COLO668 (cell line): ENCODE measurements around the gene RSPH10B.
"Not testable (repeated sequence)": the region's sequence is repeated elsewhere in the genome, so short reads cannot be mapped to it uniquely, and the experiment has no call there.

Experiments used
- DNase-seq: peaks from one replicate; lab custom pipeline; 2025; ENCODE audit not compliant: unreplicated experiment; lab: John Stamatoyannopoulos, UW

RSPH10B gene

GRCh38 chr7:5970347-5970911 is at the start of gene RSPH10B:
Gene RSPH10B, minus strand, starts transcription at chr7:5970689. Its CDS starts 3,573 bp downstream, at chr7:5967116.
- DNase-seq = not testable (repeated sequence)

- no peak for DNase-seq
Observed at GRCh38 chr7:6016653-6016966, 46.1 kb upstream of the RSPH10B start.

GRCh38 chr7:6015917-6016652 is 45.6 kb upstream of the RSPH10B start:
- DNase-seq = no peak

- no peak for DNase-seq
Observed at GRCh38 chr7:6012355-6013104, 42.0 kb upstream of the RSPH10B start.

DNA sequence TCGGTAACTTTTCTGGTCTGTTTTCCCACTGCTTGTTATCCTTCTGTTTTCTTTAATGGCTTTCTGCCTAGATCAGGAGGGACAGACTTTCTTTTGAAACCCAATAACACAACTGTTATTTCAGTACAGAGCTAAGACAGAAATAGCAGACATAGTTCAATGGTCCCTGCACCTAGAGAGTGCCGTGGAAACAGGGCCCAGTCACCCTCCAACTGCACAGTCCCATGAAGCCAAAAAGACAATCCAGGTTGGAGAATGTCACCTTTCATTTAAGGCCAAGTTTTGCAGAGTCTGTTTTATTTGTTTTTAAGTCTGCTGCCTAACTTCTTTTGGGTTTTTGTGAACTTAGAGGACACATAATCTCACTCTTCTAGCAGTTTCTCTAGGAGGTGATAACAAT is 41.1 kb upstream of the RSPH10B start:
- no peak for DNase-seq

GRCh38 chr7:6010370-6010769 is 39.9 kb upstream of the RSPH10B start:
- not testable (repeated sequence) for DNase-seq

- peak; percentile 99 for DNase-seq
Observed at GRCh38 chr7:6008668-6009611, 38.5 kb upstream of the RSPH10B start, which contains the start of the genes AIMP2 and PMS2. Gene AIMP2, plus strand, starts transcription at chr7:6009272. Its CDS starts 92 bp downstream, at chr7:6009364. Gene PMS2, minus strand, starts transcription at chr7:6009049. Its CDS starts 30 bp downstream, at chr7:6009019.

GRCh38 chr7:6007835-6008590 is 37.5 kb upstream of the RSPH10B start:
- not testable (repeated sequence) for DNase-seq

DNA sequence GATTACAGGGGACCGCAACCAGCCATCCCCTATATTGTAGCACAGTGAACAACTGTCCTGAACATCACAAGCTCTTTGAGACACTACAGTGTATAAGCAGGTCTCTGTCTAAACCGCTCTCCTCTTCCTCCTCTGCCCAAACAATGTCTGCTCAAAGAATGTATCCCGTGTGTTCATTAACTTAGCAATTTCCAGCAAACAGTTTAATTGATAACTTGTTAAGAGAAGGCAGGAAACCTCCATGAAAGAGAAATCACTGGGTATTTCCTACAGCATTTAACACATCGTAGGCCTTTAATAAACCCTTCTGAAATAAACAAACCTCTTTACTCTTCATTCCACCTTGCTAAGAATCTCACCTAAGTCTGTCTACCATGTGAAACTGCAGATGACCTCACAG is 36.9 kb upstream of the RSPH10B start:
- no peak for DNase-seq

DNA sequence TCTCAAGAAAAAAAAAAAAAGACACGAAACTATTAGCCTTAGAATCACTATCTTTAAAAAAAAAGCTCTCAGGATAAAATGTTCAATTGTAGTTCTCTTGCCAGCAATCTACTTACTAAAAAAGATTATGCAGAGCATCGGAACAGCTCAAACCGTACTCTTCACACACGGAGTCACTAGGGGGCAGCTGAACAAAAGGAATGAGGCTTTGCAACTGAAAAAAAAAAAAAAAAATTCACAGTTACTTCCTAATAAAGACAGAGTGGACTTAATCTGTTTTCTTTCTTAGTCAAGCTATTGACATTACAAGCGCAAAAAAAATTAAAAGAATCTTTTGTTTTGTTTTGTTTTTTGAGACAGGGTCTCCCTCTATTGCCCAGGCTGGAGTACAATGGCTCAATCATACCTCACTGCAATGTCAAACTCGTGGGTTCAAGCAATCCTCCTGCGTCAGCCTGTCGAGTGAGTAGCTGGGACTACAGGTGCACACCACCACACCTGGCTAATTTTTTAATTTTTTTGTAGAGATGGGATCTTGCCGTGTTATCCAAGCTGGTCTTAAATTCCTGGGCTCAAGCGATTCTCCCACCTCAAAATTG is 26.8 kb upstream of the RSPH10B start:
- DNase-seq = peak; percentile 52

DNA sequence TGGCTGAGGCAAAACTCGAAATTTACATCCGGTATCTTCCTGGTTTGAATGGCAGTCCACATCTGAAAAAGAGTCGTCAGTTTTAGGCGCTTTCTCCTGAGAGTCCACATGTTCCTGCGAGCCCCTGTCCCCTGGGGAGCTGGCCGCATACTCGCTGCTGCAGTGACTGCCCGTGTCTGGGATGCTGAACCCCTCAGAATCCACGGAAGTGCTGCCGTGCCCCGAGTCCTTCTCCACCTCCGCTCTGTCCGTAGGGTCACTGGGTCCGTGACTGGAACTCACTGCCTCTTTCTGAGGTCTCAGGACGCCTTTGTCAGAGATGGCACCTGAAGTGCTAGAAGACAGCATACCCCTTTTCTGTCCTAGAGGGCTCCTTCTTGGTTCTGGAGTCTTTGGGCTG is 16.6 kb upstream of the RSPH10B start:
- not testable (repeated sequence) for DNase-seq

GRCh38 chr7:5979680-5980314 is 9.3 kb upstream of the RSPH10B start:
- not testable (repeated sequence) for DNase-seq

GRCh38 chr7:5973580-5973979 is 3.1 kb upstream of the RSPH10B start:
- not testable (repeated sequence) for DNase-seq

DNA sequence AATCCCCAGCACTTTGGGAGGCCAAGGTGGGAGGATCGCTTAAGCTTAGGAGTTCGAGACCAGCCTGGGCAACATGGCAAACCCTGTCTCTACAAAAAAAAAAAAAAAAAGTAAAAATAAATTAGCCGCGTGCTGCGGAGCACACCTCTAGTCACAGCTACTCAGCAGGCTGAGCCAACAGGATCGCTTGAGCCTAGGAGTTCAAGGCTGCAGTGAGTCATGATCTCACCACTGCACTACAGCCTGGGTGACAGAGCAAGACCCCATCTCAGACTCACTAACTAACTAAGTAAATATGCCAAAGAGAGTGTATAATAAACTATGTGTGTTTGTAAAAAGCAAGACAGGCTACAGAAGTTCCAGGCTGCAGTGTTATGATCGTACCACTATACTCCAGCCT is 6.7 kb downstream of the RSPH10B start:
- DNase-seq = not testable (repeated sequence)

GRCh38 chr7:5963205-5963604 is 7.3 kb downstream of the RSPH10B start:
- DNase-seq = not testable (repeated sequence)

DNA sequence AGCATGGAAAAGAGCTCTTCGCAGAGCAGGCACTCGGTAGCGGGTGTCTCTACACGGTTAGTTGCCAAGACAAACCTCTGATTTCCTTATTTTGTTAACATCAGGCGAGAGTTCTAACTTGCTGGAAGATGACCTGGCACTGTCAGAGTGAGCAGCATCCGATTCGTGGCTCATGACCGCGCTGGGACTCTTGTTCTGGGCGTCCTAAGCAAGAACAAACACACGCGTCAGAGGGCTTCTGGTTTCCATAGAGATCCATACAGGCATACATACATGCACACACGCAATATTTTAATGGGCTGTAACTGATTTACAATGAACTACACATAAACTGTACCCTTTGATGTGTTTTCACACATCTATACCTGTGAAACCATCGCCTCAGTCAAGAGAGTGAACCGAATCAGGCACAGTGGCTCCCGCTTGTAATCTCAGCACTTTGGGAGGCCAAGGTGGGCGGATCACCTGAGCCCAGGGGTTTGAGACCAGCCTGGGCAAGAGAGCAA is 35.5 kb downstream of the RSPH10B start:
- not testable (repeated sequence) for DNase-seq

DNA sequence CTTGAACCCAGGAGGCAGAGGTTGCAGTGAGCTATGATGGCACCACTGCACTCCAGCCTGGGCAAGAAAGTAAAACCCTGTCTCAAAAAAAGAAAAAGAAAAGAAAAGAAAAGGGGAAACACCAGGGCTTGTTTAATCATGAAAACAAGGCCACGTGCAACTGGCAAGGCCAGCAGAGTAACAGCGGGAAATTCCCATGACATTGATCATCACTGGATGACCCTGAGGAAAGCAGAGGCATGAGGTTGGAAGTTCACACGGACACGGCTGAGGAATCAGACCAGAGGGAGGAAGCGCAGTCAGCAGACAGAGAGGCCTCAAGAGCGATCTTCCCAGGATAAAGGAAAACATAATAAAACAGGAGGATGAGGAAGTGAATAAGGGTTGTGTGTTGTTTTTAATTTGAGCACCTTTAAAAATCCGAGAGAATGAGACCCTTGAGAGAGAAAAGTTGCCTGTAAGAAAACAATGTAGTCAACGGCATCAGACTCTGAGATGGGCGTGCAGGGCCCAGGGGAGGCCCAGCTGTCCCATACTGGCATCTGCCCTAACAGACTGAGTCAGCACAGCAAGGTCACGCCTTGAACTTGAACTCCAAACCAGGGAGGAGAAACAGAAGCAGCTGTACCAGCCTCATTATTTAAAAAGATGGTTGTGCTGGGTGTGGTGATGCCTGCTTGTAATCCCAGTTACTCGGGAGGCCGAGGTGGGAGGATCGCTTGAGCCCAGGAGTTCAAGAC is 38.4 kb downstream of the RSPH10B start:
- DNase-seq = not testable (repeated sequence)

- not testable (repeated sequence) for DNase-seq
Observed at GRCh38 chr7:5931250-5931649, 39.2 kb downstream of the RSPH10B start.
